CD1c-positive myeloid dendritic cell (primary cell): ENCODE measurements around the gene HEG1.
A peak's percentile ranks its signal among the peaks of the same experiment; 100 is the strongest.
"Not testable (repeated sequence)": the region's sequence is repeated elsewhere in the genome, so short reads cannot be mapped to it uniquely, and the experiment has no call there.

Experiments used
- DNase-seq: peaks from one replicate; pipeline ENCODE4 v3.0.0-alpha.2; 2016; ENCODE audit errors: extremely low spot score

The HEG1 gene

GRCh38 chr3:124986192-124987143 is 69.3 kb downstream of the HEG1 start:
- peak; percentile 10 for DNase-seq

GRCh38 chr3:124985349-124985748 is 70.4 kb downstream of the HEG1 start:
- peak; percentile 70 for DNase-seq

GRCh38 chr3:124984754-124985153 is 71.0 kb downstream of the HEG1 start:
- DNase-seq = no peak

- no peak for DNase-seq
Observed at GRCh38 chr3:124982855-124983254, 72.9 kb downstream of the HEG1 start.

GRCh38 chr3:124981472-124981871 is 74.3 kb downstream of the HEG1 start:
- no peak for DNase-seq

GRCh38 chr3:124978627-124979026 is 77.2 kb downstream of the HEG1 start:
- DNase-seq = no peak

- no peak for DNase-seq
Observed at GRCh38 chr3:124976383-124976782, 79.4 kb downstream of the HEG1 start.

GRCh38 chr3:124974691-124975090 is 81.1 kb downstream of the HEG1 start:
- DNase-seq = no peak

GRCh38 chr3:124973290-124973689 is 82.5 kb downstream of the HEG1 start:
- no peak for DNase-seq

- no peak for DNase-seq
Observed at GRCh38 chr3:124972457-124972856, 83.3 kb downstream of the HEG1 start.

- no peak for DNase-seq
Observed at GRCh38 chr3:124969963-124970722, 85.7 kb downstream of the HEG1 start.

GRCh38 chr3:124969190-124969589 is 86.6 kb downstream of the HEG1 start:
- DNase-seq = no peak

GRCh38 chr3:124967964-124968363 is 87.8 kb downstream of the HEG1 start:
- no peak for DNase-seq

GRCh38 chr3:124966521-124967445 is 89.0 kb downstream of the HEG1 start:
- DNase-seq = peak; percentile 46

- peak; percentile 47 for DNase-seq
Observed at GRCh38 chr3:124965413-124965812, 90.4 kb downstream of the HEG1 start.

GRCh38 chr3:124964387-124964786 is 91.4 kb downstream of the HEG1 start:
- no peak for DNase-seq

- no peak for DNase-seq
Observed at GRCh38 chr3:124963755-124964154, 92.0 kb downstream of the HEG1 start.

GRCh38 chr3:124962403-124962940 is 93.3 kb downstream of the HEG1 start:
- no peak for DNase-seq

GRCh38 chr3:124960698-124961097 is 95.1 kb downstream of the HEG1 start:
- DNase-seq = no peak

- no peak for DNase-seq
Observed at GRCh38 chr3:124960105-124960504, 95.7 kb downstream of the HEG1 start.

GRCh38 chr3:124957951-124958350 is 97.8 kb downstream of the HEG1 start:
- not testable (repeated sequence) for DNase-seq
